GM23338 (cell line): ENCODE measurements around the gene AP1G2. TPM values are rescaled to one million over a fixed set of nuclear protein-coding genes. Genes with fewer than 3 reads are reported as not detected.

Source experiments
- ATAC-seq: fragments of 200-7000 bp; cut with Tn5 transposase; 3 replicates; pipeline ENCODE4 v1.9.1; 2020
- DNase-seq: peaks from one replicate; pipeline ENCODE4 v3.0.0-alpha.2; 2015; ENCODE audit warnings: low spot score
- H2AFZ ChIP-seq: fragments of 200-600 bp; sonication (generic); 2 replicates; pipeline ENCODE4 v1.8.0; 2016; ENCODE audit warnings: antibody characterized with exemption, mild to moderate bottlenecking, moderate library complexity
- H3F3A ChIP-seq: fragments of 200-600 bp; sonication (generic); replicated peaks from 2 replicates; pipeline ENCODE4 v1.8.0; 2017; ENCODE audit warnings: antibody characterized with exemption, mixed run types, low read depth
- H3K27ac ChIP-seq: fragments of 200-600 bp; sonication (generic); 2 replicates; pipeline ENCODE4 v1.6.1; 2016; ENCODE audit warnings: low read depth
- H3K27me3 ChIP-seq: fragments of 200-600 bp; sonication (generic); 2 replicates; pipeline ENCODE4 v1.8.0; 2016; ENCODE audit warnings: mild to moderate bottlenecking, mixed run types, moderate library complexity; ENCODE audit not compliant: insufficient read depth
- H3K36me3 ChIP-seq: fragments of 200-600 bp; sonication (generic); 2 replicates; pipeline ENCODE4 v1.8.0; 2016; ENCODE audit warnings: mild to moderate bottlenecking; ENCODE audit not compliant: insufficient read depth
- H3K4me1 ChIP-seq: fragments of 200-600 bp; sonication (generic); 2 replicates; pipeline ENCODE4 v1.8.0; 2016; ENCODE audit warnings: mild to moderate bottlenecking, moderate library complexity; ENCODE audit not compliant: insufficient read depth
- H3K4me2 ChIP-seq: fragments of 200-600 bp; sonication (generic); 2 replicates; pipeline ENCODE4 v1.7.1; 2017; ENCODE audit warnings: mixed run types
- H3K4me3 ChIP-seq: fragments of 200-600 bp; sonication (generic); 2 replicates; pipeline ENCODE4 v1.6.1; 2016; ENCODE audit warnings: mixed run types
- H3K79me2 ChIP-seq: fragments of 200-600 bp; sonication (generic); replicated peaks from 2 replicates; pipeline ENCODE4 v1.8.0; 2017; ENCODE audit warnings: mild to moderate bottlenecking; ENCODE audit not compliant: insufficient read depth
- H3K9me2 ChIP-seq: fragments of 200-600 bp; sonication (generic); 2 replicates; pipeline ENCODE4 v1.8.0; 2017; ENCODE audit not compliant: insufficient read depth
- H4K20me1 ChIP-seq: fragments of 200-600 bp; sonication (generic); replicated peaks from 2 replicates; pipeline ENCODE4 v1.8.0; 2017; ENCODE audit warnings: mild to moderate bottlenecking; ENCODE audit not compliant: insufficient read depth
- H3K27ac Mint-ChIP-seq: 2 replicates; pipeline ENCODE4 v1.8.0; 2020; ENCODE audit warnings: inconsistent platforms, mild to moderate bottlenecking, moderate library complexity, mixed read lengths
- H3K27me3 Mint-ChIP-seq: 3 replicates; pipeline ENCODE4 v1.8.0; 2022; ENCODE audit warnings: low read depth, mild to moderate bottlenecking, moderate library complexity, mixed read lengths, inconsistent platforms; ENCODE audit not compliant: insufficient read depth, poor library complexity
- H3K36me3 Mint-ChIP-seq: 3 replicates; pipeline ENCODE4 v1.8.0; 2021; ENCODE audit warnings: low read depth, mild to moderate bottlenecking, inconsistent platforms, moderate library complexity, mixed read lengths
- H3K4me1 Mint-ChIP-seq: 3 replicates; pipeline ENCODE4 v1.8.0; 2020; ENCODE audit warnings: mild to moderate bottlenecking, inconsistent platforms, mixed read lengths
- H3K4me3 Mint-ChIP-seq: 3 replicates; pipeline ENCODE4 v1.8.0; 2021; ENCODE audit warnings: moderate library complexity, mild to moderate bottlenecking, inconsistent platforms, mixed read lengths
- H3K9me3 Mint-ChIP-seq: 3 replicates; pipeline ENCODE4 v1.8.0; 2020; ENCODE audit warnings: moderate library complexity, mild to moderate bottlenecking, inconsistent platforms, mixed read lengths
- CREB1 ChIP-seq: fragments of 250-450 bp; sonication (Bioruptor Pico); IDR thresholded peaks from 2 replicates; pipeline ENCODE4 v1.5.0; 2020; ENCODE audit warnings: low read depth, mild to moderate bottlenecking, moderate library complexity
- CTCF ChIP-seq, 2 experiments: fragments of 200-600 bp in 1 of 2; sonication (generic) in 1 of 2; conservative IDR thresholded peaks; 2 replicates each; pipeline versions ENCODE4 v1.5.1 to v1.6.1; 2016 to 2017; ENCODE audit warnings: antibody characterized with exemption in 2 of 2, low read depth in 2 of 2, mild to moderate bottlenecking in 2 of 2, moderate library complexity in 1 of 2
- EZH2 ChIP-seq: fragments of 200-600 bp; sonication (generic); IDR thresholded peaks from one replicate; pipeline ENCODE4 v1.8.0; 2017; ENCODE audit warnings: antibody characterized with exemption, mild to moderate bottlenecking, low read depth; ENCODE audit not compliant: unreplicated experiment
- JUNB ChIP-seq: IDR thresholded peaks from one replicate; pipeline ENCODE4 v1.6.1; 2016; ENCODE audit warnings: antibody characterized with exemption; ENCODE audit not compliant: unreplicated experiment
- STAT1 ChIP-seq: IDR thresholded peaks from one replicate; pipeline ENCODE4 v1.6.1; 2016; ENCODE audit warnings: antibody characterized with exemption; ENCODE audit not compliant: unreplicated experiment
- ZNF462 ChIP-seq: fragments of 250-450 bp; sonication (Bioruptor Pico); IDR thresholded peaks from 2 replicates; pipeline ENCODE4 v1.5.0; 2020; ENCODE audit warnings: mild to moderate bottlenecking, moderate library complexity
- polyA plus RNA-seq: library from polyadenylated mRNA; unstranded; fragments of >200 nt; fragmentation: Nextera tagmentation; extraction: Ambion mirVana; gene quantifications from 2 replicates; pipeline ENCODE4 v1.2.1, GENCODE V29; 2016
- total RNA-seq: library from RNA; depleted of rRNA; stranded (reverse); fragments of >200 nt; shearing (Covaris generic); gene quantifications from 2 replicates; pipeline ENCODE4 v1.2.3, GENCODE V29; 2014

AP1G2 gene
- total and polyA plus RNA-seq, 2 experiments from 2014 or later, result 55.3 to 63.5 TPM

GRCh38 chr14:23523229-23524016, 44.2 kb downstream of the AP1G2 start (continued):
- no peak for TF ChIP-seq ZNF462 (CRISPR knock-in tag)
- no peak for TF ChIP-seq CTCF (conservative IDR thresholded peaks at IDR 0.05; ENCODE audit: low read depth in 2 of 2)
- no peak for TF ChIP-seq CREB1 (CRISPR knock-in tag)
- TF ChIP-seq JUNB, result no peak

- no peak for ATAC-seq
- peaks cover 12% of the 10 kb centered on the region for H3K27me3 Mint-ChIP-seq
- no peak for DNase-seq
- TF ChIP-seq STAT1, result no peak
- TF ChIP-seq CTCF (conservative IDR thresholded peaks at IDR 0.05; ENCODE audit: low read depth in 2 of 2), result no peak
- no peak for TF ChIP-seq EZH2
Measured at GRCh38 chr14:23522643-23523198, 44.9 kb downstream of the AP1G2 start.

More at GRCh38 chr14:23522643-23523198, 44.9 kb downstream of the AP1G2 start:
- H3F3A ChIP-seq, result no peaks in the 10 kb centered on the region; the same call in 1 of the 2 replicates
- H3K27me3 ChIP-seq, result no peaks in the 10 kb centered on the region
- no peak overlapping the region for H3K4me2 ChIP-seq
- no peaks in the 10 kb centered on the region; the same call in 1 of the 2 replicates for H3K36me3 ChIP-seq
- H3K9me3 Mint-ChIP-seq, result no peaks in the 10 kb centered on the region; the same call in 2 of the 3 replicates
- H3K36me3 Mint-ChIP-seq, result peaks cover 54% of the 10 kb centered on the region
- no peak overlapping the region for H3K27ac Mint-ChIP-seq
- H3K4me1 ChIP-seq, result peaks cover 30% of the 10 kb centered on the region
- H3K4me1 Mint-ChIP-seq, result peaks cover 58% of the 10 kb centered on the region
- no peak overlapping the region for H3K4me3 Mint-ChIP-seq
- H3K27ac ChIP-seq, result no peak overlapping the region
- H3K79me2 ChIP-seq, result no peaks in the 10 kb centered on the region
- H4K20me1 ChIP-seq, result no peaks in the 10 kb centered on the region
- H3K9me2 ChIP-seq, result no peaks in the 10 kb centered on the region
- H2AFZ ChIP-seq, result no peak overlapping the region
- H3K4me3 ChIP-seq, result no peak overlapping the region
